Astrocyte of the spinal cord (primary cell): ENCODE data around the gene CYP4F22.

Experiments used
- DNase-seq: peaks from one replicate; pipeline ENCODE4 v3.0.0; 2011; ENCODE audit warnings: low read depth, low spot score
- H3K4me3 ChIP-seq: 2 replicates; pipeline ENCODE4 v1.5.1; 2011; ENCODE audit warnings: low read depth, mild to moderate bottlenecking, low read length, moderate library complexity
- CTCF ChIP-seq: IDR thresholded peaks from 2 replicates; pipeline ENCODE4 v1.5.1; 2012; ENCODE audit warnings: low read depth, mild to moderate bottlenecking, low read length, inconsistent platforms
- in situ Hi-C: cut with HindIII; loops from 2 replicates; pipeline ENCODE4 v1.10.0; 2017; ENCODE audit warnings: low sequenced_read_pairs

The CYP4F22 gene

GRCh38 chr19:15550273-15550672 lies 41.9 kb downstream of the CYP4F22 start:
- H3K4me3 ChIP-seq, result no peak overlapping the region
- in situ Hi-C loops, result no loop called here
- DNase-seq, result no peak
- no peak for TF ChIP-seq CTCF

GRCh38 chr19:15550929-15551292 lies 42.6 kb downstream of the CYP4F22 start:
- DNase-seq, result no peak

GRCh38 chr19:15551293-15552004 lies 43.1 kb downstream of the CYP4F22 start:
- TF ChIP-seq CTCF, result no peak
- no peak for DNase-seq
- in situ Hi-C loops, result no loop called here
- H3K4me3 ChIP-seq, result no peak overlapping the region

More at GRCh38 chr19:15550929-15551292, 42.6 kb downstream of the CYP4F22 start:
- H3K4me3 ChIP-seq, result no peak overlapping the region
- TF ChIP-seq CTCF, result no peak
- in situ Hi-C loops, result no loop called here

- in situ Hi-C loops, result no loop called here
- no peak for TF ChIP-seq CTCF
- no peak for DNase-seq
- H3K4me3 ChIP-seq, result no peak overlapping the region
Observed at GRCh38 chr19:15555021-15555420, 46.7 kb downstream of the CYP4F22 start.

- in situ Hi-C loops, result no loop called here
- peak; percentile 80 for TF ChIP-seq CTCF
- peak; percentile 86 for DNase-seq
- peak overlapping the region; percentile 23 for H3K4me3 ChIP-seq
Observed at GRCh38 chr19:15555759-15556633, 47.7 kb downstream of the CYP4F22 start.

GRCh38 chr19:15556634-15557181 lies 48.4 kb downstream of the CYP4F22 start:
- in situ Hi-C loops, result no loop called here
- DNase-seq, result no peak
- H3K4me3 ChIP-seq, result no peak overlapping the region
- TF ChIP-seq CTCF, result no peak
